AG04450 (cell line): ENCODE data around the gene NFATC2. TPM values are rescaled to one million over a fixed set of nuclear protein-coding genes. Genes with fewer than 3 reads are reported as not detected.

ENCODE experiments used
- CTCF ChIA-PET: fragments of 300-600, 350-600 bp; formaldehyde crosslinking; extraction: SDS; loops from one replicate; lab custom pipeline; 2022; ENCODE audit warnings: antibody characterized with exemption, inconsistent platforms; lab: Charles Lee
- POLR2A ChIA-PET: fragments of 350-600 bp; formaldehyde crosslinking; extraction: SDS; loops from one replicate; lab custom pipeline; 2021; ENCODE audit warnings: antibody characterized with exemption, inconsistent platforms; lab: Yijun Ruan, JAX
- DNase-seq: peaks from one replicate; pipeline ENCODE4 v3.0.0-alpha.2; 2011; ENCODE audit warnings: low read depth, low spot score
- H3K27ac ChIP-seq: one replicate; pipeline ENCODE4 v1.5.1; 2012; ENCODE audit warnings: low read depth, low read length, control low read depth
- H3K27me3 ChIP-seq: one replicate; pipeline ENCODE4 v1.6.0; 2012; ENCODE audit warnings: low read length; ENCODE audit not compliant: control insufficient read depth, insufficient read depth
- H3K4me3 ChIP-seq: 2 replicates; pipeline ENCODE4 v1.5.1; 2011; ENCODE audit warnings: mild to moderate bottlenecking, low read depth, low read length, control low read depth
- H3K9me3 ChIP-seq: 2 replicates; pipeline ENCODE4 v1.5.1; 2012; ENCODE audit warnings: low read length; ENCODE audit not compliant: control insufficient read depth, insufficient read depth
- polyA plus RNA-seq: library from polyadenylated mRNA; depleted of rRNA; stranded (reverse); fragments of >200 nt; gene quantifications from 2 replicates; pipeline ENCODE4 v1.2.3, GENCODE V29; 2011
- TF ChIP-seq, protein P1 (sequence below): IDR thresholded peaks from 2 replicates; pipeline ENCODE4 v1.5.1; 2011; ENCODE audit warnings: low read depth, low read length, control low read depth, inconsistent platforms

NFATC2 gene
- polyA plus RNA-seq, 1 experiment: 0.07 TPM

DNA sequence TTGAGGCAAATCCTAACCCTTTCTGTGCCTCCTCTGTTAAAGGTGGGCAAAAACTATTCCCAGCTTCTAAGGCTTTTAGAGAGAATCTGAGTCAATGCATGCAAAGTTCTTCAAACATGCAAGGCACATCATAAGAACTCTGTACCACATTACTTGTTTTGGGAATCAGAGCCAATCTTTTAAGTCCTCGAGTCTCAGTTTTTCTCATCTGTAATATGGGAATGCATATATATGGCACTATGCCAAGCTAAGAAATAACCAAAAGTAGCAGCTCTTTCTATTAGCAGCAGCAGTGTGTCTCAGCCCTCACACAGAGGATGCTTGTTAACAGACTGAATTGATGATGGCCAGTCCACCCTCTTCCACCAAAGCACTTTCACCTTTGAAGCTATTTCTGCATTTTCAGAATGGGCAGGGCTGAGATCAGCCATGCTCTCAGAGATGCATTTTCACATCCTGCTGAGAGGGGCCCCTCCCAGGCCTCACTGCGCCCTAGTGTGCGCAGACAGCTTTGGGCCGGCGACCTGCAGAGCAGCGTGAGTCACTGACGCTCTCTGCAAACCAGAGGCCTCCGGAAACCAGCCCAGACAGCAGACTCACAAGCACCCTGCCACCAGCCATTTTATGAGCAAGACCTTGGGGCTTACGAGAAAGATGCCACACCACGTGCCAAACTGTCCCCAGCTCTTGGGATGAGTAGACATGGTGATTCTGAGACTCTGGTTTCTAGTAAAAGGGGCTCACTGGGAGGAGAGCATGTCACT lies 138.0 kb downstream of the NFATC2 start:
- no peak overlapping the region for H3K4me3 ChIP-seq
- TF ChIP-seq, protein P1, sequence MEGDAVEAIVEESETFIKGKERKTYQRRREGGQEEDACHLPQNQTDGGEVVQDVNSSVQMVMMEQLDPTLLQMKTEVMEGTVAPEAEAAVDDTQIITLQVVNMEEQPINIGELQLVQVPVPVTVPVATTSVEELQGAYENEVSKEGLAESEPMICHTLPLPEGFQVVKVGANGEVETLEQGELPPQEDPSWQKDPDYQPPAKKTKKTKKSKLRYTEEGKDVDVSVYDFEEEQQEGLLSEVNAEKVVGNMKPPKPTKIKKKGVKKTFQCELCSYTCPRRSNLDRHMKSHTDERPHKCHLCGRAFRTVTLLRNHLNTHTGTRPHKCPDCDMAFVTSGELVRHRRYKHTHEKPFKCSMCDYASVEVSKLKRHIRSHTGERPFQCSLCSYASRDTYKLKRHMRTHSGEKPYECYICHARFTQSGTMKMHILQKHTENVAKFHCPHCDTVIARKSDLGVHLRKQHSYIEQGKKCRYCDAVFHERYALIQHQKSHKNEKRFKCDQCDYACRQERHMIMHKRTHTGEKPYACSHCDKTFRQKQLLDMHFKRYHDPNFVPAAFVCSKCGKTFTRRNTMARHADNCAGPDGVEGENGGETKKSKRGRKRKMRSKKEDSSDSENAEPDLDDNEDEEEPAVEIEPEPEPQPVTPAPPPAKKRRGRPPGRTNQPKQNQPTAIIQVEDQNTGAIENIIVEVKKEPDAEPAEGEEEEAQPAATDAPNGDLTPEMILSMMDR: no peak
- H3K27me3 ChIP-seq: no peaks in the 10 kb centered on the region
- CTCF ChIA-PET: no interaction called here
- no peaks in the 10 kb centered on the region for H3K9me3 ChIP-seq
- no peak overlapping the region for H3K27ac ChIP-seq
- no peak for DNase-seq
- POLR2A ChIA-PET: no interaction called here

DNA sequence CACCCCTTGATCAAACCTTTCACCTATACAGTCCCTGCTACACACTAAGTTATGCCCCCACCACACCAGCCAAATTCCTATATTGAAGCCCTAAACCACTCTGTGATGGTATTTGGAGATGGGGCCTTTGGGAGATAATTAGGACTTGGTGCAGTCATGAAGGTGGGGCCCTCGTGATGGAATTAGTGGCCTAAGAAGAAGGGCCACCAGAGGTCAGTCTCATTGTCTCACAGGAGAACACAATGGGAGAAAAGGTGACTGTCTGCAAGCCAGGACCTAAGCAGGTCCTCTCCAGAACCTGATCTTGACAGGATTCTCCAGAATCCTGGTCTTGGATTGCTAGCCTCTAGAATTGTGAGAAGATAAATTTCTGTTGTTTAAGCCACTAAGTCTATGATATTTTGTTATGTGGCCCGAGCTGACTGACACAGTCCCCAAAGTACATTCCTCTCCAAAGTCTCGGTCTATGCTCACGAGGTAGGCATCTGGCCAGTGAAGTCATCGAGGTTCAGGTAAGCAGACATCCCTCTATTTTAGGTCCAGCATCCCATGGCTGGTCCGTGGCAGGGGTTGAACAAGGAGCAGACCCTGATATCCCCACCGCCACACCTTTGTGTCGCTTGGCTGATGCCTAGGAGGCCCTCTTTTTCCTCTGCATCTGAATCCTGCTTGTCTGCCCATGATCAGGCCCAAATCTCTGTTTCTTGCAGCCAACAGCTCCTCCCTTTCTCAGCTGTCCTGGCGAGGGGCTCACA lies 138.9 kb downstream of the NFATC2 start:
- CTCF ChIA-PET: no interaction called here
- TF ChIP-seq, protein P1: no peak
- no peak overlapping the region for H3K27ac ChIP-seq
- no peak overlapping the region for H3K4me3 ChIP-seq
- no peak for DNase-seq
- H3K9me3 ChIP-seq: no peaks in the 10 kb centered on the region
- H3K27me3 ChIP-seq: no peaks in the 10 kb centered on the region
- POLR2A ChIA-PET: no interaction called here

DNA sequence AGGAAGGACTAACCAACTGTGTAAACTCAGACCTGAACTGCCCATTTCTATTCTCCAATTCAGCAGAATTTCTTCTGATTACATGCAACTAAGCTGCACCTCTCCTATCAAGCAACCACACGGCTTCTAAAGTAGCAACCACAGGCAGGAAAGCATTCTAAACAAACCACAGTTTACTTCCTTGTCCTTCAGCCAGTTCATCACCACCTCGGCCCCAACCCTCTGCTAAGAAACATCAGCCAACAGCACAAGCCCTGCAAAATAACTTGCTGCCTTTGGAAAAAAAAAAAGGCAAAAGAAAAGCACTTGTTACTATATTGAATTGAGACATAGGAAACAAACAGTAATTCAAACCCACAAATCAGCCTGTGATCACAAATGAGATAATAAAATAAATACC lies 140.3 kb downstream of the NFATC2 start:
- CTCF ChIA-PET: interaction anchor here (1.7 kb wide), 1 partner anchor 16 kb away, joined by 6 read pairs; no protein-coding TSS in a partner anchor
- peak; percentile 39 for DNase-seq
- POLR2A ChIA-PET: no interaction called here

DNA sequence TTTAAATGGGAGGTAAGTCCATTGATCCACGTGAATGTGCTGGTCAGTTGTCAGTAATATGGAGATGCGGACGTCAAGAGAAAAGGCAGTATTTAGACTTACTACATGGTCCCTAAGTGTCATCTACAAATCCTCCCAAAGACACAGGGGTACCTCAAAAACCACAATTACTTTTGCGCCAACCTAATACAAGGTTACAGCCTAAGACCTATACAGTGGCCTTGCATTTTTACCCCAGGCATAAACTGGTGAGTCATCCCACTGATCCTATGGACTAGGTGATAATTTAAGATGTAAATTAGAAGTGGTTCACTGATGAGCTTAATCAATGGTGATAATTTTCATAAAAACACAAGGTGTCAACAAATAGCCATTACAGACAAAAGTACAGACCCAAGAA lies 141.0 kb downstream of the NFATC2 start:
- H3K9me3 ChIP-seq: no peaks in the 10 kb centered on the region
- TF ChIP-seq, protein P1: no peak
- POLR2A ChIA-PET: no interaction called here
- no peak overlapping the region for H3K27ac ChIP-seq
- no peaks in the 10 kb centered on the region for H3K27me3 ChIP-seq
- no peak overlapping the region for H3K4me3 ChIP-seq
- DNase-seq: no peak
- CTCF ChIA-PET: interaction anchor here (1.7 kb wide), 1 partner anchor 15 kb away, joined by 6 read pairs; no protein-coding TSS in a partner anchor

More for the DNA sequence above, 140.3 kb downstream of the NFATC2 start:
- Histone ChIP-seq H3K9me3 (no peaks in the 10 kb centered on the region), H3K27ac (no peak overlapping the region), H3K27me3 (no peaks in the 10 kb centered on the region), H3K4me3 (no peak overlapping the region)
- TF ChIP-seq, protein P1: no peak
